OCI-LY3 (cell line): ENCODE results near the gene KLHDC1.
A peak's percentile ranks its signal among the peaks of the same experiment; 100 is the strongest.
"Not testable (repeated sequence)": the region's sequence is repeated elsewhere in the genome, so short reads cannot be mapped to it uniquely, and the experiment has no call there.

ENCODE experiments used
- H2AFZ ChIP-seq: fragments of 200-600, 300-600 bp; shearing (Covaris generic); 2 replicates; pipeline ENCODE4 v1.6.0; 2014; ENCODE audit warnings: antibody characterized with exemption, low read depth, low read length
- H3K27ac ChIP-seq: fragments of 200-600, 300-600 bp; sonication (generic); 2 replicates; pipeline ENCODE4 v1.5.1; 2014; ENCODE audit warnings: mild to moderate bottlenecking, low read length, moderate library complexity, mixed read lengths
- H3K27me3 ChIP-seq: fragments of 200-600, 300-600 bp; sonication (generic); 2 replicates; pipeline ENCODE4 v1.6.1; 2014; ENCODE audit warnings: low read depth, low read length, mixed read lengths
- H3K36me3 ChIP-seq: fragments of 200-600, 300-600 bp; sonication (generic); replicated peaks from 2 replicates; pipeline ENCODE3; 2014; ENCODE audit warnings: low read depth, low read length, mixed read lengths
- H3K4me1 ChIP-seq: fragments of 300-600, 200-600 bp; sonication (generic); 2 replicates; pipeline ENCODE4 v1.6.1; 2014; ENCODE audit warnings: low read length, mixed read lengths
- H3K4me2 ChIP-seq: fragments of 200-600, 300-600 bp; sonication (generic); 2 replicates; pipeline ENCODE4 v1.6.1; 2014; ENCODE audit warnings: low read length, mixed read lengths
- H3K4me3 ChIP-seq: fragments of 300-600, 200-600 bp; sonication (generic); 2 replicates; pipeline ENCODE4 v1.5.1; 2014; ENCODE audit warnings: antibody characterized with exemption, mild to moderate bottlenecking, low read length, moderate library complexity
- H3K79me2 ChIP-seq: fragments of 300-600, 200-600 bp; shearing (Covaris generic); 2 replicates; pipeline ENCODE4 v1.6.1; 2014; ENCODE audit warnings: mild to moderate bottlenecking, low read length, mixed read lengths
- H3K9ac ChIP-seq: fragments of 300-600, 200-600 bp; shearing (Covaris generic); 2 replicates; pipeline ENCODE4 v1.6.0; 2014; ENCODE audit warnings: mild to moderate bottlenecking, low read length, moderate library complexity
- H3K9me3 ChIP-seq: fragments of 200-600, 300-600 bp; shearing (Covaris generic); 2 replicates; pipeline ENCODE4 v1.6.1; 2014; ENCODE audit warnings: low read length, mixed read lengths; ENCODE audit not compliant: insufficient read depth
- H4K20me1 ChIP-seq: fragments of 200-600, 300-600 bp; sonication (generic); 2 replicates; pipeline ENCODE4 v1.6.1; 2016; ENCODE audit warnings: low read length, mixed read lengths; ENCODE audit not compliant: insufficient read depth
- EZH2phosphoT487 ChIP-seq: fragments of 200-600 bp; shearing (Covaris generic); IDR thresholded peaks from 2 replicates; pipeline ENCODE4 v1.6.1; 2018; ENCODE audit warnings: antibody characterized with exemption, mixed run types, low read depth
- TF ChIP-seq, protein P1 (sequence below): fragments of 200-600, 300-600 bp; sonication (generic); IDR thresholded peaks from 2 replicates; pipeline ENCODE4 v1.5.1; 2014; ENCODE audit warnings: antibody characterized with exemption, low read length, low read depth

The KLHDC1 gene, protein sequence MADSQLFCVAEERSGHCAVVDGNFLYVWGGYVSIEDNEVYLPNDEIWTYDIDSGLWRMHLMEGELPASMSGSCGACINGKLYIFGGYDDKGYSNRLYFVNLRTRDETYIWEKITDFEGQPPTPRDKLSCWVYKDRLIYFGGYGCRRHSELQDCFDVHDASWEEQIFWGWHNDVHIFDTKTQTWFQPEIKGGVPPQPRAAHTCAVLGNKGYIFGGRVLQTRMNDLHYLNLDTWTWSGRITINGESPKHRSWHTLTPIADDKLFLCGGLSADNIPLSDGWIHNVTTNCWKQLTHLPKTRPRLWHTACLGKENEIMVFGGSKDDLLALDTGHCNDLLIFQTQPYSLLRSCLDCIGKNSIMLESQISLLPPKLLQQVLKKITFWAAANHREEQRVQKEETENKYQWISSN

GRCh38 chr14:49692811-49693734 lies at the start of gene KLHDC1:
Gene KLHDC1 (plus strand): TSS chr14:49693120. CDS start chr14:49693195, 75 bp downstream.
- TF ChIP-seq EZH2phosphoT487: no peak
- no peaks in the 10 kb centered on the region for H3K36me3 ChIP-seq
- no peaks in the 10 kb centered on the region for H3K27me3 ChIP-seq
- H3K4me1 ChIP-seq: peaks cover 17% of the 10 kb centered on the region
- no peaks in the 10 kb centered on the region for H3K9me3 ChIP-seq
- peak within 1 kb of the TSS; percentile 72 for H3K9ac ChIP-seq
- H4K20me1 ChIP-seq: no peaks in the 10 kb centered on the region
- peak within 1 kb of the TSS; percentile 84 for H3K4me3 ChIP-seq
- H3K79me2 ChIP-seq: no peaks in the 10 kb centered on the region; the same call in 1 of the 2 replicates
- H2AFZ ChIP-seq: peak within 1 kb of the TSS; percentile 96
- H3K4me2 ChIP-seq: peak within 1 kb of the TSS; percentile 88
- H3K27ac ChIP-seq: peak within 1 kb of the TSS; percentile 0; the same call in 1 of the 2 replicates

DNA sequence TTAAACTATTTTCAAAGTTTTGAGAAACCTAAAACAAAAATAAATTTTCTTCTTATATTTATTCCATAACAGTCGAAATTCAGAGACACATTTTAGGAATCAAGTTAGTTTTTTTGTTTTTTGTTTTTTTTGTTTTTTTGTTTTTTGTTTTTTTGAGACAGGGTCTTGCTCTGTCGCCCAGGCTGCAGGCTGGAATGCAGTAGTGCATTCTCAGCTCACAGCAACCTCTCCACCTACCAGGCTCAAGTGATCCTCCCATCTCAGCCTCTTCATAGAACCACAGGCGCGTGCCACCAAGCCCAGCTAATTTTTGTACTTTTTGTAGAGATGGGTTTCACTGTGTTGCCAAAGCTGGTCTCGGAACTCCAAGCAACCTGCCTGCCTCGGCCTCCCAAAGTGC lies 39.4 kb upstream of the KLHDC1 start:
- Histone ChIP-seq H3K36me3 (peaks cover 12% of the 10 kb centered on the region), H3K4me1 (no peaks in the 10 kb centered on the region), H2AFZ (no peak overlapping the region), H3K27ac (no peak overlapping the region), H3K9ac (no peak overlapping the region), H4K20me1 (no peaks in the 10 kb centered on the region), H3K4me3 (no peak overlapping the region), H3K27me3 (no peaks in the 10 kb centered on the region), H3K79me2 (no peaks in the 10 kb centered on the region; the same call in 1 of the 2 replicates), H3K9me3 (no peaks in the 10 kb centered on the region), H3K4me2 (no peak overlapping the region)
- TF ChIP-seq, protein P1, sequence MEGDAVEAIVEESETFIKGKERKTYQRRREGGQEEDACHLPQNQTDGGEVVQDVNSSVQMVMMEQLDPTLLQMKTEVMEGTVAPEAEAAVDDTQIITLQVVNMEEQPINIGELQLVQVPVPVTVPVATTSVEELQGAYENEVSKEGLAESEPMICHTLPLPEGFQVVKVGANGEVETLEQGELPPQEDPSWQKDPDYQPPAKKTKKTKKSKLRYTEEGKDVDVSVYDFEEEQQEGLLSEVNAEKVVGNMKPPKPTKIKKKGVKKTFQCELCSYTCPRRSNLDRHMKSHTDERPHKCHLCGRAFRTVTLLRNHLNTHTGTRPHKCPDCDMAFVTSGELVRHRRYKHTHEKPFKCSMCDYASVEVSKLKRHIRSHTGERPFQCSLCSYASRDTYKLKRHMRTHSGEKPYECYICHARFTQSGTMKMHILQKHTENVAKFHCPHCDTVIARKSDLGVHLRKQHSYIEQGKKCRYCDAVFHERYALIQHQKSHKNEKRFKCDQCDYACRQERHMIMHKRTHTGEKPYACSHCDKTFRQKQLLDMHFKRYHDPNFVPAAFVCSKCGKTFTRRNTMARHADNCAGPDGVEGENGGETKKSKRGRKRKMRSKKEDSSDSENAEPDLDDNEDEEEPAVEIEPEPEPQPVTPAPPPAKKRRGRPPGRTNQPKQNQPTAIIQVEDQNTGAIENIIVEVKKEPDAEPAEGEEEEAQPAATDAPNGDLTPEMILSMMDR: no peak
- no peak for TF ChIP-seq EZH2phosphoT487

GRCh38 chr14:49654511-49654910 lies 38.4 kb upstream of the KLHDC1 start:
- H3K4me2 ChIP-seq: no peak overlapping the region

GRCh38 chr14:49657500-49657899 lies 35.4 kb upstream of the KLHDC1 start:
- not testable (repeated sequence) for H4K20me1 ChIP-seq, H3K36me3 ChIP-seq, H3K27ac ChIP-seq

More at GRCh38 chr14:49654511-49654910, 38.4 kb upstream of the KLHDC1 start:
- Histone ChIP-seq H3K4me1 (no peaks in the 10 kb centered on the region), H3K79me2 (no peaks in the 10 kb centered on the region), H4K20me1 (no peaks in the 10 kb centered on the region), H3K27me3 (no peaks in the 10 kb centered on the region), H3K9me3 (no peaks in the 10 kb centered on the region), H3K4me3 (no peak overlapping the region), H3K9ac (no peak overlapping the region), H3K36me3 (peaks cover 12% of the 10 kb centered on the region), H3K27ac (no peak overlapping the region), H2AFZ (no peak overlapping the region)
- no peak for TF ChIP-seq EZH2phosphoT487
- TF ChIP-seq, protein P1: no peak

More at GRCh38 chr14:49657500-49657899, 35.4 kb upstream of the KLHDC1 start:
- H3K79me2 ChIP-seq, H3K4me3 ChIP-seq, H3K4me2 ChIP-seq, H3K9ac ChIP-seq, H2AFZ ChIP-seq, H3K4me1 ChIP-seq, H3K9me3 ChIP-seq, H3K27me3 ChIP-seq: not testable (repeated sequence)
